Endothelial cell (in vitro differentiated cells): ENCODE data around the gene BARHL2. TPM values are rescaled to one million over a fixed set of nuclear protein-coding genes. Genes with fewer than 3 reads are reported as not detected.

Experiments
- DNase-seq: peaks from one replicate; pipeline ENCODE4 v3.0.0; 2021; ENCODE audit warnings: low spot score
- H3K27ac Mint-ChIP-seq: one replicate; pipeline ENCODE4 v1.8.0; 2021; ENCODE audit warnings: mixed read lengths, inconsistent platforms; ENCODE audit not compliant: unreplicated experiment
- H3K27me3 Mint-ChIP-seq: one replicate; pipeline ENCODE4 v1.8.0; 2021; ENCODE audit warnings: mild to moderate bottlenecking, moderate library complexity, mixed read lengths, inconsistent platforms; ENCODE audit not compliant: unreplicated experiment
- H3K36me3 Mint-ChIP-seq: one replicate; pipeline ENCODE4 v1.8.0; 2021; ENCODE audit warnings: mild to moderate bottlenecking, low read depth, mixed read lengths, inconsistent platforms; ENCODE audit not compliant: unreplicated experiment
- H3K4me1 Mint-ChIP-seq: one replicate; pipeline ENCODE4 v1.8.0; 2021; ENCODE audit warnings: mild to moderate bottlenecking, mixed read lengths, inconsistent platforms; ENCODE audit not compliant: unreplicated experiment
- H3K4me3 Mint-ChIP-seq: one replicate; pipeline ENCODE4 v1.8.0; 2021; ENCODE audit warnings: mild to moderate bottlenecking, mixed read lengths, inconsistent platforms; ENCODE audit not compliant: unreplicated experiment
- H3K9me3 Mint-ChIP-seq: one replicate; pipeline ENCODE4 v1.8.0; 2021; ENCODE audit warnings: mixed read lengths, inconsistent platforms; ENCODE audit not compliant: unreplicated experiment
- CTCF ChIP-seq: fragments of 200-600 bp; sonication (generic); IDR thresholded peaks from one replicate; pipeline ENCODE4 v1.5.0; 2021; ENCODE audit warnings: antibody characterized with exemption; ENCODE audit not compliant: unreplicated experiment
- total RNA-seq: library from RNA; stranded (reverse); fragmentation: NEBNext Ultra II Directional; extraction: Animal tissue kit (Norgen Biotek cat#: 25700); gene quantifications from one replicate; pipeline ENCODE4 v1.2.1, GENCODE V29; 2021; ENCODE audit not compliant: unreplicated experiment

Gene BARHL2
- total RNA-seq, 1 donor from 2014 or later: not detected

- peak; percentile 4 for DNase-seq
- peaks cover 32% of the 10 kb centered on the region for H3K4me1 Mint-ChIP-seq
- no peaks in the 10 kb centered on the region for H3K9me3 Mint-ChIP-seq
- TF ChIP-seq CTCF: no peak
- peaks cover 8% of the 10 kb centered on the region for H3K36me3 Mint-ChIP-seq
- H3K27me3 Mint-ChIP-seq: peaks cover 54% of the 10 kb centered on the region
- no peak overlapping the region for H3K27ac Mint-ChIP-seq
- no peak overlapping the region for H3K4me3 Mint-ChIP-seq
Measured at GRCh38 chr1:90714521-90714951, 2.6 kb downstream of the BARHL2 start.

- H3K4me3 Mint-ChIP-seq: no peak overlapping the region
- peaks cover 8% of the 10 kb centered on the region for H3K36me3 Mint-ChIP-seq
- no peaks in the 10 kb centered on the region for H3K9me3 Mint-ChIP-seq
- peaks cover 29% of the 10 kb centered on the region for H3K4me1 Mint-ChIP-seq
- TF ChIP-seq CTCF: no peak
- no peak overlapping the region for H3K27ac Mint-ChIP-seq
- DNase-seq: peak; percentile 22
- H3K27me3 Mint-ChIP-seq: peaks cover 51% of the 10 kb centered on the region
Measured at GRCh38 chr1:90713741-90714509, 3.2 kb downstream of the BARHL2 start.

GRCh38 chr1:90712915-90713730 lies 4.0 kb downstream of the BARHL2 start:
- no peak overlapping the region for H3K4me3 Mint-ChIP-seq
- peaks cover 8% of the 10 kb centered on the region for H3K36me3 Mint-ChIP-seq
- no peak for TF ChIP-seq CTCF
- no peak overlapping the region for H3K27ac Mint-ChIP-seq
- H3K4me1 Mint-ChIP-seq: peaks cover 26% of the 10 kb centered on the region
- DNase-seq: no peak
- H3K27me3 Mint-ChIP-seq: peaks cover 53% of the 10 kb centered on the region
- H3K9me3 Mint-ChIP-seq: no peaks in the 10 kb centered on the region

- H3K4me1 Mint-ChIP-seq: peaks cover 26% of the 10 kb centered on the region
- no peak overlapping the region for H3K27ac Mint-ChIP-seq
- peaks cover 8% of the 10 kb centered on the region for H3K36me3 Mint-ChIP-seq
- TF ChIP-seq CTCF: no peak
- no peaks in the 10 kb centered on the region for H3K9me3 Mint-ChIP-seq
- no peak overlapping the region for H3K4me3 Mint-ChIP-seq
- peak; percentile 35 for DNase-seq
- peaks cover 56% of the 10 kb centered on the region for H3K27me3 Mint-ChIP-seq
Measured at GRCh38 chr1:90712153-90712856, 4.8 kb downstream of the BARHL2 start.
